Tibial nerve (tissue), 4 donors: ENCODE data around the gene POU3F1. TPM values are rescaled to one million over a fixed set of nuclear protein-coding genes. Genes with fewer than 3 reads are reported as not detected.

Experiments
- DNase-seq, 2 donors: peaks; one replicate each; pipeline ENCODE4 v3.0.0-alpha.2; 2019; ENCODE audit warnings: low spot score in 2 of 2
- H3K27ac ChIP-seq, 4 donors: fragments of 200-600 bp; sonication (generic) in 3 of 4; one replicate each; pipeline ENCODE4 v1.5.1; 2017 to 2019; ENCODE audit warnings: mild to moderate bottlenecking in 1 of 4
- H3K27me3 ChIP-seq, 2 donors: fragments of 200-600 bp; sonication (generic) in 1 of 2; one replicate each; pipeline versions ENCODE4 v1.5.1 to v1.6.0; 2017 to 2019
- H3K36me3 ChIP-seq, 3 donors: fragments of 200-600 bp; sonication (generic); one replicate each; pipeline ENCODE4 v1.5.1; 2018 to 2019
- H3K4me1 ChIP-seq, 4 donors: fragments of 200-600 bp; sonication (generic) in 3 of 4; one replicate each; pipeline ENCODE4 v1.5.1; 2017 to 2019
- H3K4me3 ChIP-seq, 4 donors: fragments of 200-600 bp; sonication (generic) in 3 of 4; one replicate each; pipeline ENCODE4 v1.5.1; 2017 to 2019; ENCODE audit warnings: mild to moderate bottlenecking in 1 of 4, moderate library complexity in 1 of 4
- H3K9me3 ChIP-seq, 4 donors: fragments of 200-600 bp; sonication (generic) in 3 of 4; one replicate each; pipeline ENCODE4 v1.5.1; 2017 to 2019
- CTCF ChIP-seq, 5 experiments: fragments of 200-600 bp in 3 of 5; fragments of 450-650 bp in 2 of 5; sonication (generic) in 3 of 5; IDR thresholded peaks; one replicate each; pipeline ENCODE4 v1.5.1; 2016 to 2019; ENCODE audit warnings: antibody characterized with exemption in 5 of 5, mild to moderate bottlenecking in 3 of 5, moderate library complexity in 2 of 5
- EP300 ChIP-seq, 2 donors: sonication (generic); formaldehyde crosslinking; IDR thresholded peaks; one replicate each; pipeline ENCODE4 v1.6.1; 2017; ENCODE audit warnings: antibody characterized with exemption in 2 of 2, mild to moderate bottlenecking in 1 of 2
- POLR2A ChIP-seq, 2 donors: fragments of 450-650 bp; IDR thresholded peaks; one replicate each; pipeline ENCODE4 v1.6.1; 2017; ENCODE audit warnings: antibody characterized with exemption in 2 of 2, mild to moderate bottlenecking in 2 of 2, moderate library complexity in 2 of 2
- WGBS, 2 donors: methylation state at CpG; one replicate each; pipeline ENCODE4 v1.1.5; 2018; 5-methylcytosine and 5-hydroxymethylcytosine counted together
- total RNA-seq, 4 donors: library from RNA; depleted of rRNA; stranded (reverse); fragments of >200 nt; gene quantifications; one replicate each; pipeline ENCODE4 v1.1.0, GENCODE V29; 2016

POU3F1 gene
- total RNA-seq, 4 donors from 2014 or later = 11.6 to 53.4 (median 24.8) TPM

- no peak overlapping the region for H3K27ac ChIP-seq
- H3K4me3 ChIP-seq = no peak overlapping the region
- peaks cover 0 to 3% (median 0%) of the 10 kb centered on the region in 3 donors for H3K36me3 ChIP-seq
- DNase-seq = no peak
- WGBS, 2 donors = 90 to 97% methylated on average over 4 to 5 of the region's 5 CpGs
- TF ChIP-seq EP300 (IDR thresholded peaks at IDR 0.05) = no peak
- TF ChIP-seq CTCF (IDR thresholded peaks at IDR 0.05) = no peak
- no peak for TF ChIP-seq POLR2A (IDR thresholded peaks at IDR 0.05)
- no peaks in the 10 kb centered on the region for H3K9me3 ChIP-seq
- H3K27me3 ChIP-seq = no peaks in the 10 kb centered on the region
- no peaks in the 10 kb centered on the region for H3K4me1 ChIP-seq
Observed at GRCh38 chr1:38075191-38075590, 28.6 kb upstream of the POU3F1 start.

- 85 to 94% methylated on average over 4 of the region's 4 CpGs for WGBS, 2 donors
- Histone ChIP-seq H3K4me3 (no peak overlapping the region), H3K27me3 (no peaks in the 10 kb centered on the region), H3K27ac (no peak overlapping the region), H3K36me3 (peaks cover 0 to 3% (median 0%) of the 10 kb centered on the region in 3 donors), H3K9me3 (no peaks in the 10 kb centered on the region), H3K4me1 (no peaks in the 10 kb centered on the region)
- TF ChIP-seq POLR2A (IDR thresholded peaks at IDR 0.05) (no peak), EP300 (IDR thresholded peaks at IDR 0.05) (no peak), CTCF (IDR thresholded peaks at IDR 0.05) (no peak)
- no peak for DNase-seq
Observed at GRCh38 chr1:38074302-38074677, 27.7 kb upstream of the POU3F1 start.

- no peak for DNase-seq
- WGBS, 2 donors = 44 to 58% methylated on average over 8 to 9 of the region's 9 CpGs
Observed at GRCh38 chr1:38073534-38074301, 27.1 kb upstream of the POU3F1 start.

GRCh38 chr1:38072858-38073257, 26.3 kb upstream of the POU3F1 start:
- no peak overlapping the region for H3K27ac ChIP-seq
- no peak for TF ChIP-seq EP300 (IDR thresholded peaks at IDR 0.05)
- no peak for TF ChIP-seq CTCF (IDR thresholded peaks at IDR 0.05)
- TF ChIP-seq POLR2A (IDR thresholded peaks at IDR 0.05) = no peak
- no peak for DNase-seq
- 74 to 94% methylated on average over 2 of the region's 2 CpGs for WGBS, 2 donors
- no peaks in the 10 kb centered on the region for H3K9me3 ChIP-seq
- H3K27me3 ChIP-seq = no peaks in the 10 kb centered on the region
- no peaks in the 10 kb centered on the region for H3K36me3 ChIP-seq
- H3K4me1 ChIP-seq = no peaks in the 10 kb centered on the region
- no peak overlapping the region for H3K4me3 ChIP-seq

More at GRCh38 chr1:38073534-38074301, 27.1 kb upstream of the POU3F1 start:
- TF ChIP-seq EP300 (IDR thresholded peaks at IDR 0.05) = no peak
- no peak for TF ChIP-seq CTCF (IDR thresholded peaks at IDR 0.05)
- TF ChIP-seq POLR2A (IDR thresholded peaks at IDR 0.05) = no peak
- Histone ChIP-seq H3K36me3 (peaks cover 0 to 3% (median 0%) of the 10 kb centered on the region in 3 donors), H3K27ac (no peak overlapping the region), H3K27me3 (no peaks in the 10 kb centered on the region), H3K9me3 (no peaks in the 10 kb centered on the region), H3K4me1 (no peaks in the 10 kb centered on the region), H3K4me3 (no peak overlapping the region)
